GM21367 (cell line): ENCODE results near the gene WFDC1.
"Not testable (repeated sequence)": the region's sequence is repeated elsewhere in the genome, so short reads cannot be mapped to it uniquely, and the experiment has no call there.

Source experiments
- ATAC-seq: cut with Tn5 transposase; IDR thresholded peaks from one replicate; pipeline ENCODE4 v1.9.1; 2021; ENCODE audit not compliant: unreplicated experiment

WFDC1 gene

GRCh38 chr16:84324434-84325262 lies 30.0 kb downstream of the WFDC1 start:
- no peak for ATAC-seq

- ATAC-seq = no peak
Observed at GRCh38 chr16:84326545-84326944, 31.9 kb downstream of the WFDC1 start.

- ATAC-seq = no peak
Observed at GRCh38 chr16:84327926-84328505, 33.3 kb downstream of the WFDC1 start.

GRCh38 chr16:84329016-84329415 lies 34.3 kb downstream of the WFDC1 start:
- no peak for ATAC-seq

GRCh38 chr16:84329843-84330684 lies 35.4 kb downstream of the WFDC1 start:
- ATAC-seq = no peak

GRCh38 chr16:84330685-84331050 lies 36.0 kb downstream of the WFDC1 start:
- ATAC-seq = no peak

GRCh38 chr16:84331998-84332780 lies 37.5 kb downstream of the WFDC1 start:
- no peak for ATAC-seq

- ATAC-seq = no peak
Observed at GRCh38 chr16:84332975-84333684, 38.5 kb downstream of the WFDC1 start.

- ATAC-seq = no peak
Observed at GRCh38 chr16:84334058-84334457, 39.4 kb downstream of the WFDC1 start.

GRCh38 chr16:84334482-84334881 lies 39.8 kb downstream of the WFDC1 start:
- no peak for ATAC-seq

GRCh38 chr16:84337236-84337635 lies 42.6 kb downstream of the WFDC1 start:
- ATAC-seq = not testable (repeated sequence)

GRCh38 chr16:84339311-84339710 lies 44.6 kb downstream of the WFDC1 start:
- no peak for ATAC-seq

GRCh38 chr16:84339766-84340165 lies 45.1 kb downstream of the WFDC1 start:
- ATAC-seq = no peak

GRCh38 chr16:84340325-84341040 lies 45.8 kb downstream of the WFDC1 start:
- no peak for ATAC-seq

GRCh38 chr16:84341528-84342295 lies 47.0 kb downstream of the WFDC1 start:
- no peak for ATAC-seq

- not testable (repeated sequence) for ATAC-seq
Observed at GRCh38 chr16:84343800-84344199, 49.1 kb downstream of the WFDC1 start.

GRCh38 chr16:84344781-84345180 lies 50.1 kb downstream of the WFDC1 start:
- no peak for ATAC-seq

GRCh38 chr16:84347161-84347560 lies 52.5 kb downstream of the WFDC1 start:
- no peak for ATAC-seq

GRCh38 chr16:84348386-84348888 lies 53.8 kb downstream of the WFDC1 start:
- ATAC-seq = no peak
